ENCODE data around the gene PRR5L.

DNA sequence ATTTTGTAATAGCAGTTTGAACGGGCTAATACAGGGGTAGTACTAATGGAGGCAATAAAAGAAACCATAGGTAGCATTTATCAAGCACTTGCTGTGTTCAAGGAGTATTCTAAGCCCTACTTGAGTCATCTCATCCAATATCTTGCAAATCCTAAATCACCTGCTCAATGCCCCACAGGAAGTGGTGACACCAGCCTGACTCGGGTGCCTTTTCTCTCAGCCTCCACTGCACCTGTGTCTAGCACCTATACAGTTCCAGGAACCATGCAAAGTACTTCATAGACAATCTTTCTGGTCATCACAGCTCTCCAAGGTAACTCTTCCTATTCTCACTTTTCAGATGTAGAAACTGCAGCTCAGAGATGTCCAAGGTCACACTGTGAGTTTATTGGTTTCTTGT, 98.0 kb downstream of the PRR5L start:
- TF ChIP-seq GATA2 (IDR thresholded peaks at IDR 0.05; ENCODE audit: low read depth, low read length) (no peak), GATA3 (IDR thresholded peaks at IDR 0.05; ENCODE audit: low read depth, low read length) (no peak)
